ENCODE data around the gene UBXN11. TPM values are rescaled to one million over a fixed set of nuclear protein-coding genes. Genes with fewer than 3 reads are reported as not detected.

Gene UBXN11
- polyA plus RNA-seq, 1 experiment: 6.1 TPM

DNA sequence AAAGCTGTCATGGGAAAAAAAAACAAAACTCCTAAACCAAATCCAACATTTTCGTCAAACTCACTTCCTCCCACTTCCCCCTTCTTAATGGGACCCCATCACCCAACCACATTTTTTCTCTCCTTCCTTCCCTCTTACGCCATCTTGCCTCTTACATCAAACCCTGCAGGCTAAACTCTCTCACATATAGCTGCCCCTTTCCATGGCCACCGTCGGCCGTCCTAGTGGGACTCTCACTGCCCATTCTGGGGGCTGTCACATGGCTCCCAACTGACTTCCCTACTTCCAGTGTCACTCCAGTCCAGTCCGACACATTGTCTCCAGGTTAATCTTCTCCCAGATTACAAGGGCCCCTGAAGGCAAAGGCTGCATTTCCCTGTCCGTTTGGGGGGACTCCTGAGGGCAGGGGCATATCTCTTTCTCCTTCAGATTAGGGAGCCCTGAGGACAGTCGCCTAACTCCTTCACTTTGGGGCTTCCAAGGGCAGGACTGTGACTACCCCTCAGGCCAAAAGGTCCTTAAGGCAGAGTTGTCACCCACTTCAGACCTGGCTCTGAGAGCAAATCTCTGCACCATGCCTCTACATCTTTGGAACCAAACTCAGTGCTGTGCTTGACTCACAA, 658 bp downstream of the UBXN11 start:
- H3K9me3 ChIP-seq (ENCODE audit: control insufficient read depth, insufficient read depth, low read length): peaks cover 4% of the 10 kb centered on the region; the same call in 1 of the 2 replicates
- ChIA-PET CTCF (interaction anchor here (1.0 to 2.6 kb wide), 5 partner anchors 16 to 112 kb away, joined by 3 to 15 read pairs (median 3); no protein-coding TSS in a partner anchor), POLR2A (no interaction called here)
- no peaks in the 10 kb centered on the region for H3K27me3 ChIP-seq (ENCODE audit: control insufficient read depth, insufficient read depth, low read length)
- TF ChIP-seq, protein P1, sequence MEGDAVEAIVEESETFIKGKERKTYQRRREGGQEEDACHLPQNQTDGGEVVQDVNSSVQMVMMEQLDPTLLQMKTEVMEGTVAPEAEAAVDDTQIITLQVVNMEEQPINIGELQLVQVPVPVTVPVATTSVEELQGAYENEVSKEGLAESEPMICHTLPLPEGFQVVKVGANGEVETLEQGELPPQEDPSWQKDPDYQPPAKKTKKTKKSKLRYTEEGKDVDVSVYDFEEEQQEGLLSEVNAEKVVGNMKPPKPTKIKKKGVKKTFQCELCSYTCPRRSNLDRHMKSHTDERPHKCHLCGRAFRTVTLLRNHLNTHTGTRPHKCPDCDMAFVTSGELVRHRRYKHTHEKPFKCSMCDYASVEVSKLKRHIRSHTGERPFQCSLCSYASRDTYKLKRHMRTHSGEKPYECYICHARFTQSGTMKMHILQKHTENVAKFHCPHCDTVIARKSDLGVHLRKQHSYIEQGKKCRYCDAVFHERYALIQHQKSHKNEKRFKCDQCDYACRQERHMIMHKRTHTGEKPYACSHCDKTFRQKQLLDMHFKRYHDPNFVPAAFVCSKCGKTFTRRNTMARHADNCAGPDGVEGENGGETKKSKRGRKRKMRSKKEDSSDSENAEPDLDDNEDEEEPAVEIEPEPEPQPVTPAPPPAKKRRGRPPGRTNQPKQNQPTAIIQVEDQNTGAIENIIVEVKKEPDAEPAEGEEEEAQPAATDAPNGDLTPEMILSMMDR (IDR thresholded peaks at IDR 0.05; ENCODE audit: low read depth, low read length): no peak
- H3K4me3 ChIP-seq (ENCODE audit: low read depth, low read length): peak overlapping the region; percentile 93
- H3K27ac ChIP-seq (ENCODE audit: low read depth, low read length): peak overlapping the region; percentile 31
- DNase-seq (ENCODE audit: low read depth, low spot score): no peak

DNA sequence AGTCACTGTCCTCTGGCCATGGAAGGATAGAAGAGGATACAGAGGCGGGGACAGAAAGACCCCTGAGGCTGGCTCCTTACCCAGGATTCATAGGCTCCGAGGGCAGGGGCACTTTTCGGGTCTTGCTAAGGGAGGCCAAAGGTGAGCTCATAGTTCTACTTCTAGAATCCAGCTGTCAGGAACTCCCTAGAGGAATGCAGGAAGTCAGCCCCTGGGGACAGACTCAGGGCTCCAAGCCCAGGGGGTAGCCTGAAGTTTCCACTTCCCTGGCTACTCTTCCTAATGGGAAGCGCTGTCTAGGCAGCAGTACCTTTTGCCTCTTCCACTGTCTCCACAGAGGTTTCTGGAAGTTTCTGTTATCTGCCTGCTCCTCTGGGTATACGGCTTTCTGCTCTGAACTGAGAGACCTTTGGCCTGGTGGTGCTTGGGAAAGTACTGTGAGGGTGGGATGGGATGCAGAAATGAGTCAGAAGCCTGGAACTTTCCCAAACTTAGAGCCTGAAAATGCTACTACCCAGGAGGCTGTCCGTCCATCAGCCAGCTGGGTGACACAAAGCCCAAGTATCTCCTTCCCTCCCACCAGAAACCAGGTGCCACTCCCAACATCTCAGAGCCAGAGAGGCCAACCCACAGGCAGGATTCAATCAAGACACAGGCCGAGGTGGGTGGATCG, 3.6 kb downstream of the UBXN11 start:
- peak; percentile 32 for DNase-seq (ENCODE audit: low read depth, low spot score)
- no peak overlapping the region for H3K4me3 ChIP-seq (ENCODE audit: low read depth, low read length)
- TF ChIP-seq, protein P1 (IDR thresholded peaks at IDR 0.05; ENCODE audit: low read depth, low read length): no peak
- no peaks in the 10 kb centered on the region for H3K27me3 ChIP-seq (ENCODE audit: control insufficient read depth, insufficient read depth, low read length)
- peaks cover 4% of the 10 kb centered on the region; the same call in 1 of the 2 replicates for H3K9me3 ChIP-seq (ENCODE audit: control insufficient read depth, insufficient read depth, low read length)
- peak overlapping the region; percentile 61 for H3K27ac ChIP-seq (ENCODE audit: low read depth, low read length)
- CTCF ChIA-PET: interaction anchor here (1.2 kb wide), 2 partner anchors 19 to 115 kb away, joined by 3 read pairs; no protein-coding TSS in a partner anchor
- POLR2A ChIA-PET: no interaction called here

DNA sequence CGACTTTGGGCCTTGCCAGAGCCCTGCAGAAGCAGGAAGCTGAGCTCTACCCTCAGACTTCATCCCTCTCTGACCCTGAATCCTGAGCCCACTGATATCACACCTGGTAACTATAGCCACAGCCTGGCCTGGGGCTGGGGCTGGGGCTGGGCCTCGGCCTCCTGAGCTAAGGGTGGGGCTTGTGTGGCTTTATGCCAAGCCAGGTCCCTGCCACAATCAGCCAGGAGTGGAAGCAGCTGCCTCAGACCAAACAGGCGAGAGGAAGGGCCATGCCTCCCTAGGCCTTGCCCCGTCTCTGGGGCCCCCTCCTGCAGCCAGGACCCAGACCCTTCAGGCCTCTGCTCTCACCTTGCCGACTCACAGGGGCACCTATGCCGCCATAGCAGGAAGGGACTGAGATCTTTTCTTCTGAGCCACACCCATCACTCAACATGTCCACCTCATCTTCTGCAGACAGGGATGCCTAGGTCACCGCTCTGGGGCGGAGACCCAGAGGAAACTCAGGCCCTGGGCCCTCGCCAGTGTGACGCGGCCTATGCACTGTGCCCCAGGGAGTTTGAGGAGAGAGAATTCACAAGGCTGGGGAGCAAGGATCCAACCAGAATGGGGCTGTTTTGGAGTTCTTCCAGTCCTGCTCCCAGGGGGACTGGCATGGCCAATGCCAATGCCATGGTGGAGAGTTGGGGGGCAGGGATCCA, 5.7 kb downstream of the UBXN11 start:
- CTCF ChIA-PET: interaction anchor here (2.2 kb wide), 1 partner anchor 20 kb away, joined by 8 read pairs; no protein-coding TSS in a partner anchor
- Histone ChIP-seq H3K27ac (ENCODE audit: low read depth, low read length) (no peak overlapping the region), H3K9me3 (ENCODE audit: control insufficient read depth, insufficient read depth, low read length) (no peaks in the 10 kb centered on the region), H3K27me3 (ENCODE audit: control insufficient read depth, insufficient read depth, low read length) (no peaks in the 10 kb centered on the region), H3K4me3 (ENCODE audit: low read depth, low read length) (no peak overlapping the region)
- POLR2A ChIA-PET: interaction anchor here (1.2 kb wide), 1 partner anchor 15 kb away, joined by 4 read pairs; no protein-coding TSS in a partner anchor
- DNase-seq (ENCODE audit: low read depth, low spot score): no peak
- TF ChIP-seq, protein P1 (IDR thresholded peaks at IDR 0.05; ENCODE audit: low read depth, low read length): no peak

DNA sequence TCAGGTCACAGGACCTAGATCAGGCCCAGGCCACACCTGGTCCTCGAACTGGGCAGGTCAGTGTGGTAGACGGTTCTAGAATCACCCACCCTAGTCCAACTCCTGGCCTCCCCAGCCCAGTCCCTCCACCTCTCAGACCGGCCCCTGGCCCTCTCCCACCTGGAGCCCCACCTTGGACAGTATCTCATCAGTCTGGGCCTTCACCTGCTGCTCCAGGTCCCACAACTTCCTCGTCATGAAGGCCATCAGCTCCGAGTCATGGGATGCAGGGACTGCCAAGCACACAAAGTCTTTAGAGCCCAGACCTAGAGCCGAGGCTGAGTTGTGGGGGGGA, 8.7 kb downstream of the UBXN11 start:
- no peak for DNase-seq (ENCODE audit: low read depth, low spot score)
- Histone ChIP-seq H3K27ac (ENCODE audit: low read depth, low read length) (no peak overlapping the region), H3K4me3 (ENCODE audit: low read depth, low read length) (no peak overlapping the region), H3K27me3 (ENCODE audit: control insufficient read depth, insufficient read depth, low read length) (no peaks in the 10 kb centered on the region), H3K9me3 (ENCODE audit: control insufficient read depth, insufficient read depth, low read length) (no peaks in the 10 kb centered on the region)
- CTCF ChIA-PET: no interaction called here
- TF ChIP-seq, protein P1 (IDR thresholded peaks at IDR 0.05; ENCODE audit: low read depth, low read length): no peak
- POLR2A ChIA-PET: interaction anchor here (1.1 kb wide), 1 partner anchor 22 kb away, joined by 3 read pairs; no protein-coding TSS in a partner anchor

Measured in AG04450 (cell line).